ENCODE data around the gene RTTN. TPM values are rescaled to one million over a fixed set of nuclear protein-coding genes. Genes with fewer than 3 reads are reported as not detected.

The RTTN gene
- total RNA-seq, 1 experiment from 2014 or later: 16.9 TPM

DNA sequence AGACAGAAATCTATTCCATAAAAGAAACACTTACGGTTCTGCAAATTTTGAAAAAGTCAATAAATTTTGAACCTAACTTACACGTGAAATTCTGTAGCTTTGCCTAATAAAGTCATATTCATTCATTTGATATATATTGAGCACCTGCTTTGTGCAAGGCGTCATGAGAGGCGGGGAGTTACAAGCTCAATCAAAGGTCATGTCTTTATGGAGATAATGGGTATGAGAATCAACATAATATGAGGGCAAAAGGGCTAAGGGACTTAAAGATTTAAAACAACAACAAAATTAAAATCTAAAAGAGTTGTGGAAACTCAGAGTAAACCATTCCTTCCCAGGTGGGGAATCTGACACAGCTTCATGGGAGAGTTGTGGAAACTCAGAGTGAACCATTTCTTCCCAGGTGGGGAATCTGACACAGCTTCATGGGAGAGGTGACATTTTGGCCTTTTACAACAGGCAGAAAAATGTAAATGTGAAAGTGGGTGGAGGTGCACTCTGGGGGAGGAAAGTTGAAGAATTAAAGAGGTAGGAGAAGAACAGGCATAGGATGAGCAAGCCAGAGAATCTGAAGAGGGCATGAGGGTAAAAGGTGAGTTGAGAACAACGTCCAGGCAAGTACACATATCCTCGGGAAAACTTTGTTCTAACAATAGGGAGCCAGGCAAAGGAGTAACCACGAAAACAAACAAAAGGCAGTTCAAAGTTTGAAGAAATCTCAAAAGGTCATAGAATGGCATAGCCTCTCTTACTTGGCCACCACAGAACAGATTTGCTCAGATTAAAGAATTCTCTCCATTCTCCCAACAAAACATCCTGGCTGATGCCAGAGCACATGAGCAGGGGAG lies 208.3 kb downstream of the RTTN start:
- H3K4me3 ChIP-seq (ENCODE audit: low read depth in 2 of 2, low read length in 2 of 2): no peak overlapping the region
- ChIA-PET CTCF (no interaction called here), POLR2A (no interaction called here)
- ATAC-seq (no peak), DNase-seq (ENCODE audit: low read depth, low spot score) (no peak)
- H3K4me1 ChIP-seq (ENCODE audit: control insufficient read depth, insufficient read depth, low read length): no peaks in the 10 kb centered on the region
- H3K9me3 ChIP-seq (ENCODE audit: control insufficient read depth, insufficient read depth, low read depth, low read length): no peaks in the 10 kb centered on the region
- H3K27ac ChIP-seq (ENCODE audit: low read length): no peak overlapping the region
- no TSS peak for BruUV-seq (replicated peaks)
- in situ Hi-C loops (cut with HindIII; ENCODE audit: low pct_unique_long_range_greater_than_20kb, low sequenced_read_pairs) (no loop called here), intact Hi-C loops (cut with micrococcal nuclease; ENCODE audit: unreplicated experiment) (no loop called here)
- no peaks in the 10 kb centered on the region for H3K27me3 ChIP-seq (ENCODE audit: control insufficient read depth, insufficient read depth, low read length)
- no peak for TF ChIP-seq POLR2AphosphoS5 (IDR thresholded peaks at IDR 0.05; ENCODE audit: low read depth, low read length)
- TF ChIP-seq SIN3A (IDR thresholded peaks at IDR 0.05; ENCODE audit: borderline replicate concordance, insufficient read depth, low read depth, low read length): no peak
- no peak for TF ChIP-seq TCF7L2 (IDR thresholded peaks at IDR 0.05; ENCODE audit: low read depth, low read length)
- TF ChIP-seq, protein P1, sequence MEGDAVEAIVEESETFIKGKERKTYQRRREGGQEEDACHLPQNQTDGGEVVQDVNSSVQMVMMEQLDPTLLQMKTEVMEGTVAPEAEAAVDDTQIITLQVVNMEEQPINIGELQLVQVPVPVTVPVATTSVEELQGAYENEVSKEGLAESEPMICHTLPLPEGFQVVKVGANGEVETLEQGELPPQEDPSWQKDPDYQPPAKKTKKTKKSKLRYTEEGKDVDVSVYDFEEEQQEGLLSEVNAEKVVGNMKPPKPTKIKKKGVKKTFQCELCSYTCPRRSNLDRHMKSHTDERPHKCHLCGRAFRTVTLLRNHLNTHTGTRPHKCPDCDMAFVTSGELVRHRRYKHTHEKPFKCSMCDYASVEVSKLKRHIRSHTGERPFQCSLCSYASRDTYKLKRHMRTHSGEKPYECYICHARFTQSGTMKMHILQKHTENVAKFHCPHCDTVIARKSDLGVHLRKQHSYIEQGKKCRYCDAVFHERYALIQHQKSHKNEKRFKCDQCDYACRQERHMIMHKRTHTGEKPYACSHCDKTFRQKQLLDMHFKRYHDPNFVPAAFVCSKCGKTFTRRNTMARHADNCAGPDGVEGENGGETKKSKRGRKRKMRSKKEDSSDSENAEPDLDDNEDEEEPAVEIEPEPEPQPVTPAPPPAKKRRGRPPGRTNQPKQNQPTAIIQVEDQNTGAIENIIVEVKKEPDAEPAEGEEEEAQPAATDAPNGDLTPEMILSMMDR (IDR thresholded peaks at IDR 0.05): no peak
- TF ChIP-seq, protein P2, sequence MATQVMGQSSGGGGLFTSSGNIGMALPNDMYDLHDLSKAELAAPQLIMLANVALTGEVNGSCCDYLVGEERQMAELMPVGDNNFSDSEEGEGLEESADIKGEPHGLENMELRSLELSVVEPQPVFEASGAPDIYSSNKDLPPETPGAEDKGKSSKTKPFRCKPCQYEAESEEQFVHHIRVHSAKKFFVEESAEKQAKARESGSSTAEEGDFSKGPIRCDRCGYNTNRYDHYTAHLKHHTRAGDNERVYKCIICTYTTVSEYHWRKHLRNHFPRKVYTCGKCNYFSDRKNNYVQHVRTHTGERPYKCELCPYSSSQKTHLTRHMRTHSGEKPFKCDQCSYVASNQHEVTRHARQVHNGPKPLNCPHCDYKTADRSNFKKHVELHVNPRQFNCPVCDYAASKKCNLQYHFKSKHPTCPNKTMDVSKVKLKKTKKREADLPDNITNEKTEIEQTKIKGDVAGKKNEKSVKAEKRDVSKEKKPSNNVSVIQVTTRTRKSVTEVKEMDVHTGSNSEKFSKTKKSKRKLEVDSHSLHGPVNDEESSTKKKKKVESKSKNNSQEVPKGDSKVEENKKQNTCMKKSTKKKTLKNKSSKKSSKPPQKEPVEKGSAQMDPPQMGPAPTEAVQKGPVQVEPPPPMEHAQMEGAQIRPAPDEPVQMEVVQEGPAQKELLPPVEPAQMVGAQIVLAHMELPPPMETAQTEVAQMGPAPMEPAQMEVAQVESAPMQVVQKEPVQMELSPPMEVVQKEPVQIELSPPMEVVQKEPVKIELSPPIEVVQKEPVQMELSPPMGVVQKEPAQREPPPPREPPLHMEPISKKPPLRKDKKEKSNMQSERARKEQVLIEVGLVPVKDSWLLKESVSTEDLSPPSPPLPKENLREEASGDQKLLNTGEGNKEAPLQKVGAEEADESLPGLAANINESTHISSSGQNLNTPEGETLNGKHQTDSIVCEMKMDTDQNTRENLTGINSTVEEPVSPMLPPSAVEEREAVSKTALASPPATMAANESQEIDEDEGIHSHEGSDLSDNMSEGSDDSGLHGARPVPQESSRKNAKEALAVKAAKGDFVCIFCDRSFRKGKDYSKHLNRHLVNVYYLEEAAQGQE (IDR thresholded peaks at IDR 0.05; ENCODE audit: insufficient read depth in 1 of 2, low read depth in 2 of 2, low read length in 1 of 2): no peak
- H3K36me3 ChIP-seq (ENCODE audit: control insufficient read depth, insufficient read depth, low read length): no peaks in the 10 kb centered on the region; the same call in 1 of the 2 replicates

DNA sequence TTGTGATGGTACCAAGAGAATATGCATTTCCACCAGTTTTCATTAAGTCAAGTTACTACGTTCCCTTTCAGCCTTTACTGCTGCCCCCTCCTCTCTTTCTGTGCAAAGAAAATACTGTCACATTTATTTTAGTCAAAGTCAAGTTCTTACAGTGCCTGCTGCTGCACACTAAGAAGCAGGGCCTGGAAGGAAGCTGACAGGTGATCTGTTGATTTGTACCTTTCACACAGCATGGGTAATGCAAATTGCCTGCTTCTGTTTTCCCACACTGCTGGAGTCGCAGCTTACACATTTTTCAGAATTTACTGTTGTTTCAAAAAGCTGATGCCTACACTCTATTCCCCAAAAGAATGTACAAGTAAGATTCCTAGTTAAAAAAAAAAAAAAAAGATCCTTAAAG lies 209.1 kb downstream of the RTTN start:
- in situ Hi-C loops (cut with HindIII; ENCODE audit: low pct_unique_long_range_greater_than_20kb, low sequenced_read_pairs): no loop called here
- ATAC-seq: no peak
- POLR2A ChIA-PET: no interaction called here
- intact Hi-C loops (cut with micrococcal nuclease; ENCODE audit: unreplicated experiment): no loop called here
- H3K27ac ChIP-seq (ENCODE audit: low read length): no peak overlapping the region
- no peaks in the 10 kb centered on the region for H3K9me3 ChIP-seq (ENCODE audit: control insufficient read depth, insufficient read depth, low read depth, low read length)
- no peaks in the 10 kb centered on the region for H3K4me1 ChIP-seq (ENCODE audit: control insufficient read depth, insufficient read depth, low read length)
- CTCF ChIA-PET: no interaction called here
- TF ChIP-seq SIN3A (IDR thresholded peaks at IDR 0.05; ENCODE audit: borderline replicate concordance, insufficient read depth, low read depth, low read length) (no peak), POLR2AphosphoS5 (IDR thresholded peaks at IDR 0.05; ENCODE audit: low read depth, low read length) (no peak), TCF7L2 (IDR thresholded peaks at IDR 0.05; ENCODE audit: low read depth, low read length) (no peak)
- TF ChIP-seq, protein P2 (IDR thresholded peaks at IDR 0.05; ENCODE audit: insufficient read depth in 1 of 2, low read depth in 2 of 2, low read length in 1 of 2): no peak
- TF ChIP-seq, protein P1 (IDR thresholded peaks at IDR 0.05): no peak
- no peak for DNase-seq (ENCODE audit: low read depth, low spot score)
- no peak overlapping the region for H3K4me3 ChIP-seq (ENCODE audit: low read depth in 2 of 2, low read length in 2 of 2)
- H3K36me3 ChIP-seq (ENCODE audit: control insufficient read depth, insufficient read depth, low read length): no peaks in the 10 kb centered on the region; the same call in 1 of the 2 replicates
- no TSS peak for BruUV-seq (replicated peaks)
- no peaks in the 10 kb centered on the region for H3K27me3 ChIP-seq (ENCODE audit: control insufficient read depth, insufficient read depth, low read length)
